HEK293 (cell line): ENCODE results near the gene PHF19.

Source experiments
- TCF7L2 ChIP-seq: IDR thresholded peaks from 2 replicates; pipeline ENCODE4 v1.6.1; 2011; ENCODE audit warnings: low read depth, mild to moderate bottlenecking, inconsistent platforms, low read length, moderate library complexity, borderline replicate concordance
- ZNF121 ChIP-seq: fragments of 450-650 bp; formaldehyde crosslinking; IDR thresholded peaks from 2 replicates; pipeline ENCODE4 v1.5.1; 2016; ENCODE audit warnings: missing biosample characterization, missing genetic modification characterization
- ZNF274 ChIP-seq, 2 experiments: fragments of 200-500 bp in 1 of 2; fragments of 450-650 bp in 1 of 2; sonication (Bioruptor generic) in 1 of 2; formaldehyde crosslinking in 1 of 2; IDR thresholded peaks; 2 replicates each; pipeline versions ENCODE4 v1.5.1 to v1.6.1; 2014 to 2016; ENCODE audit warnings: borderline replicate concordance in 1 of 2, inconsistent platforms in 1 of 2, low read length in 1 of 2, missing biosample characterization in 1 of 2, missing genetic modification characterization in 1 of 2
- ZNF658 ChIP-seq: fragments of 450-650 bp; formaldehyde crosslinking; IDR thresholded peaks from 2 replicates; pipeline ENCODE4; 2016; ENCODE audit warnings: missing biosample characterization, missing genetic modification characterization
- TF ChIP-seq, protein P1 (sequence below): fragments of 450-650 bp; formaldehyde crosslinking; IDR thresholded peaks from 2 replicates; pipeline ENCODE4 v1.5.1; 2016; ENCODE audit warnings: missing biosample characterization, missing genetic modification characterization
- TF ChIP-seq, protein P2 (sequence below): fragments of 450-650 bp; formaldehyde crosslinking; IDR thresholded peaks from 2 replicates; pipeline ENCODE4 v1.5.1; 2016; ENCODE audit warnings: missing biosample characterization, missing genetic modification characterization

DNA sequence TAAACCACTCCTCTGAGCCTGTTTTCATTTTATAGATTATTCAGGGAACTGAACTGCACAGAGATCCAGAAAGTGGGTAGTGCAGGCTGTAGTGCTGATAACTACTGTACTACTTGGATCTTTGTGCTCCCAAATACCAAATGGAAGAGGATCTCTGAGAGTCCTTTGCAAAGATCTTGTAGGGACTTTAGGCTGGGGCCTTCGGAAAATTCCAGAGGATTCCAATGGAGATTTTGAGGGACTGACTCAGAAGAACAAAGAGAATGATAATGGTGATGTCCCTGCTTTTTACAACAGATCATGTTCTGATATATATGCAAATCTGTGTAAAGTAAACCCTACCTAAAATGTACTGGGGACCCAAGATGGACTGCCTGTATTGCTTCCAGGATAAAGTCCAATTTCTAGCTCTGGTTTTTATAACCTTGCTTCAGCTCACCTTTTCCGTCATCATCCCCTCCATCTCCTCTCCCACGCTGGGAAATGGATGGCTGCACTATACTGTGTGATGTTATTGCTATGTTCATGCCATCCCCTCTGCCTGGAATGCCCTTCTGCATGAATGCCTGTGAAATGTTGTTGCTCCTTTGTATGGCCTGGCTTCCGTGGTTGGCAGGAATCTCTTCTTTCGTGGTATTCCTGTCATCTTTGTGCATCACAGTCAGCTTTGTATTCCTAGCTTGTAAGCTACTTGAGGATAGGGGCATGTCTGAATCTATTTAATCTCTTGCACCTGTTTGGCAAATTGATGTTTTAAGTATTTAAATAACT, 24.6 kb downstream of the PHF19 start:
- TF ChIP-seq, protein P1, sequence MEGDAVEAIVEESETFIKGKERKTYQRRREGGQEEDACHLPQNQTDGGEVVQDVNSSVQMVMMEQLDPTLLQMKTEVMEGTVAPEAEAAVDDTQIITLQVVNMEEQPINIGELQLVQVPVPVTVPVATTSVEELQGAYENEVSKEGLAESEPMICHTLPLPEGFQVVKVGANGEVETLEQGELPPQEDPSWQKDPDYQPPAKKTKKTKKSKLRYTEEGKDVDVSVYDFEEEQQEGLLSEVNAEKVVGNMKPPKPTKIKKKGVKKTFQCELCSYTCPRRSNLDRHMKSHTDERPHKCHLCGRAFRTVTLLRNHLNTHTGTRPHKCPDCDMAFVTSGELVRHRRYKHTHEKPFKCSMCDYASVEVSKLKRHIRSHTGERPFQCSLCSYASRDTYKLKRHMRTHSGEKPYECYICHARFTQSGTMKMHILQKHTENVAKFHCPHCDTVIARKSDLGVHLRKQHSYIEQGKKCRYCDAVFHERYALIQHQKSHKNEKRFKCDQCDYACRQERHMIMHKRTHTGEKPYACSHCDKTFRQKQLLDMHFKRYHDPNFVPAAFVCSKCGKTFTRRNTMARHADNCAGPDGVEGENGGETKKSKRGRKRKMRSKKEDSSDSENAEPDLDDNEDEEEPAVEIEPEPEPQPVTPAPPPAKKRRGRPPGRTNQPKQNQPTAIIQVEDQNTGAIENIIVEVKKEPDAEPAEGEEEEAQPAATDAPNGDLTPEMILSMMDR (tag by site-specific recombination), result no peak
- no peak for TF ChIP-seq ZNF658 (tag by site-specific recombination)
- TF ChIP-seq ZNF121, result no peak
- TF ChIP-seq ZNF274 (IDR thresholded peaks at IDR 0.05; ENCODE audit: low read length), result no peak
- no peak for TF ChIP-seq ZNF274 (tag by site-specific recombination; IDR thresholded peaks at IDR 0.05; ENCODE audit: borderline replicate concordance)
- TF ChIP-seq, protein P2, sequence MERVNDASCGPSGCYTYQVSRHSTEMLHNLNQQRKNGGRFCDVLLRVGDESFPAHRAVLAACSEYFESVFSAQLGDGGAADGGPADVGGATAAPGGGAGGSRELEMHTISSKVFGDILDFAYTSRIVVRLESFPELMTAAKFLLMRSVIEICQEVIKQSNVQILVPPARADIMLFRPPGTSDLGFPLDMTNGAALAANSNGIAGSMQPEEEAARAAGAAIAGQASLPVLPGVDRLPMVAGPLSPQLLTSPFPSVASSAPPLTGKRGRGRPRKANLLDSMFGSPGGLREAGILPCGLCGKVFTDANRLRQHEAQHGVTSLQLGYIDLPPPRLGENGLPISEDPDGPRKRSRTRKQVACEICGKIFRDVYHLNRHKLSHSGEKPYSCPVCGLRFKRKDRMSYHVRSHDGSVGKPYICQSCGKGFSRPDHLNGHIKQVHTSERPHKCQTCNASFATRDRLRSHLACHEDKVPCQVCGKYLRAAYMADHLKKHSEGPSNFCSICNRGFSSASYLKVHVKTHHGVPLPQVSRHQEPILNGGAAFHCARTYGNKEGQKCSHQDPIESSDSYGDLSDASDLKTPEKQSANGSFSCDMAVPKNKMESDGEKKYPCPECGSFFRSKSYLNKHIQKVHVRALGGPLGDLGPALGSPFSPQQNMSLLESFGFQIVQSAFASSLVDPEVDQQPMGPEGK, result no peak
- TF ChIP-seq TCF7L2, result no peak
